ENCODE data around the gene GRK5. TPM values are rescaled to one million over a fixed set of nuclear protein-coding genes. Genes with fewer than 3 reads are reported as not detected.

GRK5 gene
- total RNA-seq, 1 experiment from 2014 or later, result 29.0 TPM

- Histone ChIP-seq H3K36me3 (ENCODE audit: control insufficient read depth, insufficient read depth, low read length) (no peaks in the 10 kb centered on the region), H3K27me3 (ENCODE audit: control insufficient read depth, insufficient read depth, low read length) (no peaks in the 10 kb centered on the region), H3K4me1 (ENCODE audit: control insufficient read depth, insufficient read depth, low read length) (no peaks in the 10 kb centered on the region), H3K9me3 (ENCODE audit: control insufficient read depth, insufficient read depth, low read depth, low read length) (no peaks in the 10 kb centered on the region), H3K27ac (ENCODE audit: low read length) (no peak overlapping the region), H3K4me3 (ENCODE audit: low read depth in 2 of 2, low read length in 2 of 2) (no peak overlapping the region)
- in situ Hi-C loops (cut with HindIII; ENCODE audit: low pct_unique_long_range_greater_than_20kb, low sequenced_read_pairs) (no loop called here), intact Hi-C loops (cut with micrococcal nuclease; ENCODE audit: unreplicated experiment) (no loop called here)
- ChIA-PET POLR2A (no interaction called here), CTCF (no interaction called here)
- ATAC-seq (no peak), DNase-seq (ENCODE audit: low read depth, low spot score) (no peak)
- TF ChIP-seq POLR2AphosphoS5 (IDR thresholded peaks at IDR 0.05; ENCODE audit: low read depth, low read length), result no peak
- no peak for TF ChIP-seq SIN3A (IDR thresholded peaks at IDR 0.05; ENCODE audit: borderline replicate concordance, insufficient read depth, low read depth, low read length)
- TF ChIP-seq REST (IDR thresholded peaks at IDR 0.05; ENCODE audit: insufficient read depth in 1 of 2, low read depth in 2 of 2, low read length in 1 of 2), result no peak
- TF ChIP-seq CTCF (IDR thresholded peaks at IDR 0.05), result no peak
- no peak for TF ChIP-seq TCF7L2 (IDR thresholded peaks at IDR 0.05; ENCODE audit: low read depth, low read length)
- BruUV-seq (replicated peaks), result no TSS peak
These were observed 123.7 kb downstream of the GRK5 start for GRCh38 chr10:119331061-119331460.

GRCh38 chr10:119333146-119333792 lies 125.9 kb downstream of the GRK5 start:
- CTCF ChIA-PET, result no interaction called here
- Histone ChIP-seq H3K36me3 (ENCODE audit: control insufficient read depth, insufficient read depth, low read length) (no peaks in the 10 kb centered on the region), H3K4me1 (ENCODE audit: control insufficient read depth, insufficient read depth, low read length) (no peaks in the 10 kb centered on the region), H3K4me3 (ENCODE audit: low read depth in 2 of 2, low read length in 2 of 2) (no peak overlapping the region), H3K27me3 (ENCODE audit: control insufficient read depth, insufficient read depth, low read length) (no peaks in the 10 kb centered on the region), H3K27ac (ENCODE audit: low read length) (no peak overlapping the region), H3K9me3 (ENCODE audit: control insufficient read depth, insufficient read depth, low read depth, low read length) (no peaks in the 10 kb centered on the region)
- POLR2A ChIA-PET, result interaction anchor here (0.6 kb wide), 2 partner anchors 111 to 852 kb away, joined by 3 read pairs; no protein-coding TSS in a partner anchor
- in situ Hi-C loops (cut with HindIII; ENCODE audit: low pct_unique_long_range_greater_than_20kb, low sequenced_read_pairs), result no loop called here
- ATAC-seq, result peak; percentile 42; the same call in 1 of the 2 replicates
- no TSS peak for BruUV-seq (replicated peaks)
- no peak for TF ChIP-seq TCF7L2 (IDR thresholded peaks at IDR 0.05; ENCODE audit: low read depth, low read length)
- no peak for TF ChIP-seq REST (IDR thresholded peaks at IDR 0.05; ENCODE audit: insufficient read depth in 1 of 2, low read depth in 2 of 2, low read length in 1 of 2)
- no peak for TF ChIP-seq SIN3A (IDR thresholded peaks at IDR 0.05; ENCODE audit: borderline replicate concordance, insufficient read depth, low read depth, low read length)
- no peak for TF ChIP-seq CTCF (IDR thresholded peaks at IDR 0.05)
- no peak for TF ChIP-seq POLR2AphosphoS5 (IDR thresholded peaks at IDR 0.05; ENCODE audit: low read depth, low read length)
- no peak for DNase-seq (ENCODE audit: low read depth, low spot score)
- intact Hi-C loops (cut with micrococcal nuclease; ENCODE audit: unreplicated experiment), result no loop called here

Measured in Panc1 (cell line).